Left cardiac atrium (tissue), 4 donors: Measurements from ENCODE around the gene H2BW2. TPM values are rescaled to one million over a fixed set of nuclear protein-coding genes. Genes with fewer than 3 reads are reported as not detected.
"Not testable (repeated sequence)": the region's sequence is repeated elsewhere in the genome, so short reads cannot be mapped to it uniquely, and the experiment has no call there.

ENCODE experiments used
- ATAC-seq, 2 donors: fragments of 200-7000 bp; cut with Tn5 transposase; one replicate each; pipeline ENCODE4 v1.9.1; 2020; ENCODE audit warnings: mild to moderate bottlenecking in 2 of 2, moderate library complexity in 2 of 2
- DNase-seq: peaks from one replicate; pipeline ENCODE4 v3.0.0-alpha.2; 2020
- intact Hi-C, 2 donors: fragments of 100-400 bp; cut with DNase I; formaldehyde crosslinking; loops; one replicate each; pipeline versions ENCODE4 v1.14.1 to v1.15.1; 2022 to 2023
- long read RNA-seq: library from polyadenylated mRNA; unstranded; transcript quantifications from one replicate; pipeline ENCODE4 v2.0.0, GENCODE V29; 2021
- total RNA-seq, 2 donors: library from RNA; stranded (reverse); fragmentation: NEBNext Ultra II Directional; extraction: Animal tissue kit (Norgen Biotek cat#: 25700); gene quantifications; one replicate each; pipeline ENCODE4 v1.2.1, GENCODE V29; 2021
- donor health status: DM: no; HTN: yes; CAD: no.
- donor health status: DM: no; HTN: yes; CAD: no; lungs with severe emphysema.
- donor health status: DM: yes; HTN: yes; CAD: no.
- donor health status: Dilated cardiomyopathy.

Gene H2BW2
- total RNA-seq: not detected
- long read RNA-seq: 0 reads

GRCh38 chrX:104039689-104040505 lies at the start of gene H2BW2:
H2BW2 (plus strand) TSS chrX:104039956; CDS start chrX:104039995, 39 bp downstream.
- ATAC-seq (no peak), DNase-seq (no peak)
- intact Hi-C loops: no loop called here

GRCh38 chrX:103999234-103999633 lies 40.5 kb upstream of the H2BW2 start:
- intact Hi-C loops: no loop called here
- no peak for DNase-seq
- no peak for ATAC-seq

GRCh38 chrX:104008831-104009230 lies 30.9 kb upstream of the H2BW2 start:
- intact Hi-C loops: no loop called here
- no peak for ATAC-seq
- DNase-seq: no peak

GRCh38 chrX:104013158-104013557 lies 26.6 kb upstream of the H2BW2 start:
- intact Hi-C loops: no loop called here
- DNase-seq: no peak
- no peak for ATAC-seq

- DNase-seq: no peak
- intact Hi-C loops: no loop called here
Observed at GRCh38 chrX:104013606-104014005, 26.1 kb upstream of the H2BW2 start, which contains the start of gene H2BW1. H2BW1 (minus strand) TSS chrX:104013708; CDS start chrX:104013576, 132 bp downstream.

GRCh38 chrX:104015576-104015975 lies 24.2 kb upstream of the H2BW2 start:
- intact Hi-C loops, ATAC-seq, DNase-seq: not testable (repeated sequence)

More at GRCh38 chrX:104013606-104014005, 26.1 kb upstream of the H2BW2 start, which contains the start of gene H2BW1:
- no peak for ATAC-seq

GRCh38 chrX:104018126-104018525 lies 21.6 kb upstream of the H2BW2 start:
- intact Hi-C loops: no loop called here
- no peak for DNase-seq
- ATAC-seq: no peak

GRCh38 chrX:104041003-104041402 lies 1.2 kb downstream of the H2BW2 start:
- intact Hi-C loops: no loop called here
- no peak for DNase-seq
- ATAC-seq: no peak

- intact Hi-C loops: no loop called here
- DNase-seq (no peak), ATAC-seq (no peak)
Observed at GRCh38 chrX:104045642-104046041, 5.9 kb downstream of the H2BW2 start.

GRCh38 chrX:104047171-104047570 lies 7.4 kb downstream of the H2BW2 start:
- ATAC-seq (no peak), DNase-seq (no peak)
- intact Hi-C loops: no loop called here

- intact Hi-C loops, DNase-seq, ATAC-seq: not testable (repeated sequence)
Observed at GRCh38 chrX:104054956-104055355, 15.2 kb downstream of the H2BW2 start.

GRCh38 chrX:104062636-104063035 lies 22.9 kb downstream of the H2BW2 start:
- DNase-seq, ATAC-seq, intact Hi-C loops: not testable (repeated sequence)

GRCh38 chrX:104075778-104076445 lies 36.2 kb downstream of the H2BW2 start, which contains the start of gene TMSB15C:
TMSB15C (minus strand) TSS chrX:104076236.
- DNase-seq, intact Hi-C loops: not testable (repeated sequence)
- ATAC-seq: peak; percentile 93 to 98

- DNase-seq, ATAC-seq, intact Hi-C loops: not testable (repeated sequence)
Observed at GRCh38 chrX:104077854-104078253, 38.1 kb downstream of the H2BW2 start.

- intact Hi-C loops: no loop called here
- ATAC-seq: no peak
- DNase-seq: no peak
Observed at GRCh38 chrX:104084063-104084462, 44.3 kb downstream of the H2BW2 start.

GRCh38 chrX:104084534-104085277 lies 45.0 kb downstream of the H2BW2 start:
- ATAC-seq: peak in 1 of 2 donors; percentile 53
- intact Hi-C loops: no loop called here
- DNase-seq: peak; percentile 10

- no peak for ATAC-seq
- no peak for DNase-seq
- intact Hi-C loops: no loop called here
Observed at GRCh38 chrX:104085477-104085876, 45.7 kb downstream of the H2BW2 start.

GRCh38 chrX:104085919-104086318 lies 46.2 kb downstream of the H2BW2 start:
- no peak for DNase-seq
- intact Hi-C loops: no loop called here
- ATAC-seq: no peak
